CD4-positive, alpha-beta T cell treated with Interleukin-6 for 4 hours (primary cell): ENCODE data around the gene ZNF23.
"Not testable (repeated sequence)": the region's sequence is repeated elsewhere in the genome, so short reads cannot be mapped to it uniquely, and the experiment has no call there.

Source experiments
- DNase-seq: peaks from one replicate; pipeline ENCODE4 v3.0.0-alpha.2; 2020; ENCODE audit warnings: mixed read lengths

ZNF23 gene

DNA sequence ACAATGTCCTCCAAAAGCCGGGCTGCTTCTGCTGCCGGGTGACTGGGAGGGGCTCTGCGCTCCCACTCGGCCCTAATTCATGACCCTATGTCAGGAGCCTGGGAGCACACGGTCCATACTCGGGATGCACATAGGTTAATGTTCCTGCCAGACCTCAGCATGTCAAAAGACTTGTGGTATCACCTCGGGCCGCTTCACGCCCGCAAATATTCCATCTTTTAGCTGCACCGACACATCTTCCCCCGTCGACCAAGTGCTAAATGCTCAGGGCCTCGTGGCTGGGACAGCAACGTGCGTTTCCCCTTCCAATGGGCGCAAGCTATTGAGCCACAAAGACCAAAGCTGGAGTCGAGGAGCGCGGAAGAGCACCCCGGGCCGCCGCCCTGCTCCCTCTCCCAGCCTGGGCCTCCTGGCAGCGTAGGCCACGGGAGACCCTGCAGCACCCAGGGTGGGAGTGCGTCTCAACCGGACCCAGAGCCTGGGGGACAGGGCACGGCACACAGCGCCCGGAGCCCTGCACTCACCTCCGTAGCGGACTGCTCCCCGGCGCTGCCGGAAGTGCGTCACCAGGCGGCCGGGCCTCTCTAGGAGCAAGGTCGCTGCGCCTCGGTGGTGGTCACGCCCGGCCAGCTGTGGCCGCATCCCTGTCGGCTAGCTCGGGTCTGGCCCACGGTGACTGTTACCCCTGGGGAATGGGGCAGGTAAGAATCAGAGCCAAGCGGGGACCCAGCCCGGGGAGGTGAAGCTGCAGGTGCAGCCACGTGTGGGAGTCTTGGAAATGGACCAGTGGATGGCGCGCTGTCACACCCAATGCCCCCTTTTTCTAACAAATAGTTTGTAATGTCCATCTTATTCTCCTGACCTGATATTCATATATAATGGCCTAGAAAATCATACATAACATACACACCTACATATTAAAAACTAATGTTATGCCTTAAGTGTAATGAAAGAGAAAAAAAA, at the start of gene ZNF23:
ZNF23 (minus strand) TSS at position 562 of the 963 bp plus-strand sequence. CDS start 5,451 bp downstream, outside the sequence.
- peak; percentile 82 for DNase-seq

DNA sequence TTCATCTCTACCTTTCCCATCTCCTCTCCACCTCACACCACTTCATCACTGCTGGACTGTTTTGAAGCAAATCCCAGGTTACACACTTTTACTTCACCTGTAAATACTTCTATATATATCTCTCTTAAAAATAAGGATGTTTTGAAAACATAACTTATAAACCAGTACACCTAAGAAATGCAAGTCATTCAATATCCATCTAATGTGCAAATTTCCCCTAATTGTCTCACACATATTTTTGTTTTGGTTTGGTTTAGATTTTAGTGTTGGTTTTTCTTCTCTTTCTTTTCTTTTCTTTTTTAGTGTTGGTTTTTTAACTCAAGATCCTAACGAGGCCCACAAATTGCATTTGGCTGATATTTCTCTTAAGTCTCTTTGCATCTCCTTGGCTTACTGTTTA, 45.0 kb upstream of the ZNF23 start:
- no peak for DNase-seq

- no peak for DNase-seq
These were observed 42.9 kb upstream of the ZNF23 start for GRCh38 chr16:71504901-71505300.

- DNase-seq, result not testable (repeated sequence)
These were observed 42.0 kb upstream of the ZNF23 start for GRCh38 chr16:71504051-71504450.

DNA sequence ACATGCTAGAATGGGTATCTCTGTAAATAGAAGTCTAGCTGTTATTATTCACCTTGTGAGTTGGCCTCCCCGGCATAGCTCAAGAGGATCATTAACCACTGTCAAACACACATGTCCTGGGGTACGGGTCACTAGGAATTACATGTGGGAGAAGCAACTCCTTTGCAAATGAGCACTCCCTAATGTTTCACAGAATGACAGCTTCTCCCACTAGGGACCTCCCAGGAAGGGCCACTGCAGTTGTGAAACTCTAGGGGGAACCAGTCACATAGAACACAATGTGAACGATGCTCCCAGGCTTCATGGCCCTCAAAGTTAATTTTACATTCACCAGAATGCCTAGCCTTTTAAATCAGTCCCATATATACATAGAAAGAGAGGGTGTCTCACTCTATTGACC, 39.5 kb upstream of the ZNF23 start:
- DNase-seq, result no peak

DNA sequence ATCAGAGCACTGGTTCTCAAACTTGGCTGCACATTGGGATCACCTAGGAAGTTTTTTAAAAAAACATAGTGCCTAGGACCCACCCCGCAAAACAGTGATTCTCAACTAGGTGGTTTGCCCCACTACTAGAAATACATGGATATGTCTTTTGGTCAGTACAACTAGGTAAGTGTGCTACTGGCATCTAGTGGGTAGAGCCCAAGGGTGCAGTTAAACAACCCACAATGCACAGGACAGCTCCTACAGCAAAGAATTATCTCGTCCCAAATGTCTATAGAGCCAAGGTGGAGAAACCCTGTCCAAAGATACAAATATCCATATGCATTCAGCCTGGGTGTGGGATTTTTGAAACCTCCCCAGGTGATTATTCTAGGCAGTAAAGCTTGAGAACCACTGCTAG, 38.9 kb upstream of the ZNF23 start:
- DNase-seq, result no peak

DNA sequence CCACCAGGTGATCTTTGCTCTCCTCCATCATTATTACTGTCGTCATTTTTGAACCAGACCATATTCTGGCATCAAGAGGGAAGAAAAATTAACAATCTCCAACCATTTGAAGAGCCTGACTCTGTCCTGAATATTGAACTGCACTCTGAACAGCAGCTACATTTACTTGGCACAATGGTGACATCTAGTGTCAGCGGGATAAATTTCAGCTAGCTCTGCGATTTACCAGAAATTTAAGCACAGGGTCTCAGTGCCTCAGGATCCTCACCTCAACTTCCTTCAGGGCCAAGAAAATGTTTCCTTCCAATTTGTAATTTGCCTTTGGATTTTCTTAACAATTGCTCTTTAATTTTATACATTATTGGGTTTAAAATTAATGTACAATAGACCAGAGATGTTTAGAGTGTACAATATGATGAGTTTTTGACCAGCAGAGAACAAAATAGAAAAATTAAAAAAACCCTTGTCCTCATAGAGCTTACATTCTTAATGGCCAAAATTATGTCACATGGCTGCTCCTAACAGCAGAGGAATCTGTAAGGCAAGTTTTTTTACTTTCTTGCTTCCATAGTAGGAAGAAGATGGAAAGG, 37.8 kb upstream of the ZNF23 start:
- DNase-seq, result peak; percentile 60

DNA sequence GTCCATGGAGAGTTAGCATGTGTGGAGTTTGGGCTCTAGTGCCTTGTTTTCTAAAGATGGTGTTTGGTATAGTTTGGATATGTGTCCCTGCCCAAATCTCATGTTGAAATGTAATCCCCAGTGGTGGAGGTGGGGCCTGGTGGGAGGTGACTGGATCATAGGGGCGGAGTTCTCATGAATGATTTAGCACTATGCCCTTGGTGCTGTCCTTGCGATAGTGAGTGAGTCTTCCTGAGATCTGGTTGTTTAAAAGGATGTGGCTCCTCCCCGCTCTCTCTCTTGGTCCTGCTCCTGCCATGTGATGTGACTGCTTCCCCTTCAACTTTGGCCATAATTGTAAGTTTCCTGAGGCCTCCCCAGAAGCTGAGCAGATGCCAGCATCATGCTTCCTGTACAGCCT, 36.0 kb upstream of the ZNF23 start:
- DNase-seq, result no peak

GRCh38 chr16:71493213-71493612, 31.2 kb upstream of the ZNF23 start:
- DNase-seq, result no peak

- no peak for DNase-seq
These were observed 30.7 kb upstream of the ZNF23 start for GRCh38 chr16:71492786-71493185.

- DNase-seq, result no peak
These were observed 29.0 kb upstream of the ZNF23 start for GRCh38 chr16:71491054-71491453.

DNA sequence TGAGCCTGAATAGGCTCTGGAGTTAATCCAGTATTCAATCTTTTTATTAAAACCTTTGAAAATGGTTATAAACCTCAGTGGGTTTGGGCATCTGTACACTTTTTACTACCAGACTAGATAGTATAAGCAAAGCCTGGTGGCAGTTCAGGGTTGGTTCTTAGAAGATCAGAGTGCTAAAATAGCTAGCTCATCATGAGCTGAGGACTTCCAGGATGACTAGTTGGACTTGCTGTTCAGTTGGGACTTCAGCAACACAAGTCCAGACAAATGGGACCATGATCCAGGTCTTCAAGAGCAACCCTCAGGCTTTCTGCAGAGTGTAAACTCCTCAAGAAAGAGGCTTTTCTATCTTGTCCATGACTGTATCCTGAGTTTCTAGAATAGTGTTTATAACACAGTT, 28.3 kb upstream of the ZNF23 start:
- no peak for DNase-seq

GRCh38 chr16:71489122-71489521, 27.1 kb upstream of the ZNF23 start, which contains the start of gene ZNF19:
ZNF19 (minus strand) TSS chr16:71489324; CDS start chr16:71482114, 7,210 bp downstream.
- no peak for DNase-seq

DNA sequence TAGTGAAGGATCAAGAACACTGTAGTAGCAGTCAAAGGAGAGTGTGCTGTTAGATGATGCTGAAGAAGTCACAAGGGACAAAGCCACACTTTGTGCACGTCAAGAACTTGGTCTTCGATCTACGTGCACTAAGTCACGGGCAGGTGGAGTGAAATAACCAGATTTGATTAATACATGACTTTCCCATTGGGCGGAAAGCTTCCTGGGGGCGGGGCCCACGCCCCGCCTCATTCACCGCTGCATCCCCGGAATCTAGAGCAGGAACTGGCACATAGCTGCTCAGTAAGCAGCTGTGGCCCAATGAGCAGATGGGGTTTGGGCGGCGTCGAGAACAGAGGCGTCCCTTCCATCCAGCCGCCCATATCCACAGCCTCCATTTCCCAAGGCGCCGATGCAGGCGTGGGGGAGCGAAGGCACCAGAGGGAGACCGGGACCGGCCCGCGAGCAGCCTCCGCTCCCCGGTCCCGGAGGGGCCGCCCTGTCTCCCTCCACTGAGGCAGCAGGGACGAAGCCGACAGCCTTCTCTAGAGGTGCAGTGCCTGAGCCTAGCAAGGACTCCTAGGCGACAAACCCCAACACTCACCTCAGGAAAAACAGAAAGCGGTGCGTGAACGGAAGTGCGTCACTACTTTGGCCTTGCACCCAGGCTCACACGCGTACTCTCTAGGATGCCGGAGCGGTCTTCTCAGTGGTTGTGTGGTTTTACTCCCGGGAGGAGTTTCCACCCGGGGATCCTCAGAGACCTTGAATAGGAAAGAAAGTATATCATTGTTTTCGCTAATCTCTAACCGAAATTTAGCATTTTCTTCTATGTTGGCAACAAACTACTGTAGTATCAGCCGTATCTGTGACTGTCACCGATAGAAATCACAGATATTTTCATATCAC, 22.2 kb upstream of the ZNF23 start:
- peak; percentile 84 for DNase-seq

- DNase-seq, result no peak
These were observed 20.5 kb upstream of the ZNF23 start for GRCh38 chr16:71482569-71482968.

DNA sequence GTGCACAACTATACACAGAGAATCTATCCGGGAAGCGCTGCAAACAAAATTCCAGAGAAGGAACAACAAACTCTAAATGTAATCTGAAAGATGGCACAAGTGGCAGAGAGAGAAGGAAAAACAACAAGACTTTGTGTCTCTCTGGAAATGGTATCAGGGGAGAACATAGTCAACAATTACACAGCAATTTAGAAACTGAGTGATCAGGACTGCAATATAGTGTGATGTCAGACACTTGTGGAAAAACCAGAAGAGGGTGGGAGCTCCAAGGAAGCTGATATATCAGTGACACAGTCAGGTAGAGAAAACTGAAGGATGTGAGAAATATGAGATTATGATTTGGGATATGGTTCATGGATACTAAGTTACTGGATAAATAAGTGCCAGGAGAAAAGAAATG, 18.9 kb upstream of the ZNF23 start:
- no peak for DNase-seq

DNA sequence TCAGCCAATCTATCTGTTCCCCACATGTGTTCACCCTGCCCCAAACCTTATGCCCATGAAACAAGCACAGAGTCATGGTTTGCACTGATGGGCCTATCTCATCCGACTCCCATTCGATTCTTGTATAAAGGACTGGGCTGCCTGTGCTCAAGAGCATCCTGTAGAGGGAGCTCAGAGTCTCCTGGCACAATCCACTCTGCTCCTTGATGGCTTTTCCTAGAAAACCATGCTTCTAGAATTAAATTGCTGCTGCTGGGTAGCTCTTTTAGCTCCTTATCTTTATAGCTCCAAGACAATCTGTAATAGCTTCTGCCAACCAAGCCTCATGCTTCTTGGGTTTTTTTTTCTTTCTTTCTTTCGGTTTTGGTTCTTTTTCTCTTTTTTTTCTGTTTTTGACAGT, 17.4 kb upstream of the ZNF23 start:
- no peak for DNase-seq

- DNase-seq, result no peak
These were observed 14.5 kb upstream of the ZNF23 start for GRCh38 chr16:71476457-71477124.

- no peak for DNase-seq
These were observed 12.8 kb upstream of the ZNF23 start for GRCh38 chr16:71474864-71475263.

- no peak for DNase-seq
These were observed 11.8 kb upstream of the ZNF23 start for GRCh38 chr16:71473891-71474290.

- no peak for DNase-seq
These were observed 10.9 kb upstream of the ZNF23 start for GRCh38 chr16:71472931-71473330.

GRCh38 chr16:71472051-71472450, 10.0 kb upstream of the ZNF23 start:
- no peak for DNase-seq

- peak; percentile 62 for DNase-seq
These were observed 5.8 kb upstream of the ZNF23 start for GRCh38 chr16:71467810-71468209.
